Adrenal gland (tissue), 12 donors: ENCODE data around the gene RIT2. TPM values are rescaled to one million over a fixed set of nuclear protein-coding genes. Genes with fewer than 3 reads are reported as not detected.

Source experiments
- DNase-seq, 7 donors: peaks; one replicate each; pipeline ENCODE4 v3.0.0-alpha.2; 2019 to 2020
- H3K27ac ChIP-seq, 5 donors: fragments of 200-600 bp; sonication (generic) in 4 of 5; 1 replicate in 3 of 5; 2 replicates in 2 of 5; pipeline versions ENCODE4 v1.5.1 to v1.8.0; 2016 to 2020; ENCODE audit warnings: mild to moderate bottlenecking in 1 of 5
- H3K27me3 ChIP-seq: fragments of 200-600 bp; 2 replicates; pipeline ENCODE4 v1.8.0; 2021
- H3K36me3 ChIP-seq, 2 donors: fragments of 200-600 bp; replicated peaks in 1 of 2; 1 replicate in 1 of 2; 2 replicates in 1 of 2; pipeline versions ENCODE4 v1.5.1 to v1.8.0; 2018 to 2022
- H3K4me1 ChIP-seq, 2 donors: fragments of 200-600 bp; replicated peaks in 1 of 2; 1 replicate in 1 of 2; 2 replicates in 1 of 2; pipeline versions ENCODE4 v1.5.1 to v1.8.0; 2018 to 2021
- H3K4me3 ChIP-seq, 4 donors: fragments of 200-600 bp; sonication (generic) in 3 of 4; one replicate each; pipeline ENCODE4 v1.5.1; 2016 to 2018
- H3K9me3 ChIP-seq, 3 donors: fragments of 200-600 bp; sonication (generic) in 1 of 3; replicated peaks in 1 of 3; 1 replicate in 2 of 3; 2 replicates in 1 of 3; pipeline versions ENCODE4 v1.5.1 to v1.8.0; 2016 to 2021
- POLR2A ChIP-seq, 2 donors: fragments of 450-650 bp; IDR thresholded peaks; one replicate each; pipeline ENCODE4 v1.6.1; 2017; ENCODE audit warnings: antibody characterized with exemption in 2 of 2, mild to moderate bottlenecking in 2 of 2, moderate library complexity in 1 of 2
- WGBS, 4 donors: extraction: QIAGEN DNeasy Blood & Tissue Kit in 2 of 4; methylation state at CpG; one replicate each; pipeline versions ENCODE4 v1.1.5 to v1.1.7; 2013 to 2017; 5-methylcytosine and 5-hydroxymethylcytosine counted together
- intact Hi-C, 2 donors: fragments of 100-400 bp; cut with DNase I; formaldehyde crosslinking; loops; one replicate each; pipeline versions ENCODE4 v1.14.1 to v1.15.0; 2022 to 2023
- polyA plus RNA-seq, 3 donors: library from polyadenylated mRNA; stranded (reverse); fragments of 200-250 nt in 2 of 3; fragments of 350-450 nt in 1 of 3; fragmentation: Illumina TruSeq in 1 of 3; extraction: RNeasy Lipid Tissue Mini Kit (QIAGEN cat#74804) in 1 of 3; gene quantifications; one replicate each; pipeline ENCODE4 v1.2.3, GENCODE V29; 2013 to 2014
- total RNA-seq, 9 donors: library from RNA; depleted of rRNA in 4 of 9; stranded (reverse); fragments of >200 nt in 4 of 9; fragments of 120-200 nt in 1 of 9; fragmentation: NEBNext Ultra II Directional in 1 of 9; extraction: Animal tissue kit (Norgen Biotek cat#: 25700) in 1 of 9; gene quantifications; one replicate each; pipeline versions ENCODE4 v1.1.0 to v1.2.4, GENCODE V29; 2013 to 2023
- TF ChIP-seq, protein P1 (sequence below), 6 experiments: fragments of 450-650 bp in 4 of 6; fragments of 200-600 bp in 2 of 6; sonication (generic) in 1 of 6; IDR thresholded peaks; 1 replicate in 5 of 6; 2 replicates in 1 of 6; pipeline versions ENCODE4 v1.5.1 to v1.8.0; 2016 to 2021; ENCODE audit warnings: antibody characterized with exemption in 6 of 6, mild to moderate bottlenecking in 2 of 6, moderate library complexity in 1 of 6
- donor health status: healthy with polysubstance abuse.
- donor health status: Bipolar disorder and iron deficiency.
- donor health status: DM: yes; HTN: yes; CAD: no.
- donor health status: DM: no; HTN: no; CAD: no.
- donor health status: DM: no; HTN: no; CAD: no.
- donor health status: DM: yes; HTN: yes; CAD: no.

Gene RIT2
- total and polyA plus RNA-seq, 12 donors = 0.20 to 0.99 (median 0.28) TPM; not detected in 7

DNA sequence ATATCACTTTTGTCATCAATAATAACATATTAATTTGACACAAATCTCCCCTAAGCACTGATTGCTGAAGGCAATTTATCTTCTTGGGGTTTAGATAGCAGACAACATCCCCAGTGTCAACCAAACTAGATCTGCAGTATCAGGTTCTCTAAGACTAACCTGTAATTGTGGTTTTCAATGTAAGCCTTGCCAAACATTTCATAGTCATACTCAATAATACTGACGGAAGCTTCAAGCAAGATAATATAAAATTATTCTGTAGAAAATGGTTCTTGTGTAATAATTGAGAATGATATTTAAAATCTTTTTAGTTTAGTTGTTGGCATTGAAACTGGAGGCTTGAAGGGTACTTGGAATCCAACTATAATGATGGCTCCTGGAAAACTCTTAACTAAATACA, 186.3 kb downstream of the RIT2 start:
- DNase-seq = no peak
- Histone ChIP-seq H3K27ac (no peak overlapping the region), H3K27me3 (no peaks in the 10 kb centered on the region), H3K4me3 (no peak overlapping the region), H3K36me3 (no peaks in the 10 kb centered on the region), H3K4me1 (no peaks in the 10 kb centered on the region), H3K9me3 (no peaks in the 10 kb centered on the region)
- TF ChIP-seq POLR2A (IDR thresholded peaks at IDR 0.05) = no peak
- TF ChIP-seq, protein P1, sequence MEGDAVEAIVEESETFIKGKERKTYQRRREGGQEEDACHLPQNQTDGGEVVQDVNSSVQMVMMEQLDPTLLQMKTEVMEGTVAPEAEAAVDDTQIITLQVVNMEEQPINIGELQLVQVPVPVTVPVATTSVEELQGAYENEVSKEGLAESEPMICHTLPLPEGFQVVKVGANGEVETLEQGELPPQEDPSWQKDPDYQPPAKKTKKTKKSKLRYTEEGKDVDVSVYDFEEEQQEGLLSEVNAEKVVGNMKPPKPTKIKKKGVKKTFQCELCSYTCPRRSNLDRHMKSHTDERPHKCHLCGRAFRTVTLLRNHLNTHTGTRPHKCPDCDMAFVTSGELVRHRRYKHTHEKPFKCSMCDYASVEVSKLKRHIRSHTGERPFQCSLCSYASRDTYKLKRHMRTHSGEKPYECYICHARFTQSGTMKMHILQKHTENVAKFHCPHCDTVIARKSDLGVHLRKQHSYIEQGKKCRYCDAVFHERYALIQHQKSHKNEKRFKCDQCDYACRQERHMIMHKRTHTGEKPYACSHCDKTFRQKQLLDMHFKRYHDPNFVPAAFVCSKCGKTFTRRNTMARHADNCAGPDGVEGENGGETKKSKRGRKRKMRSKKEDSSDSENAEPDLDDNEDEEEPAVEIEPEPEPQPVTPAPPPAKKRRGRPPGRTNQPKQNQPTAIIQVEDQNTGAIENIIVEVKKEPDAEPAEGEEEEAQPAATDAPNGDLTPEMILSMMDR (IDR thresholded peaks at IDR 0.05) = no peak
- intact Hi-C loops = no loop called here
- WGBS, 4 donors = 79 to 82% (median 80%) methylated on average over 1 of the region's 1 CpG

DNA sequence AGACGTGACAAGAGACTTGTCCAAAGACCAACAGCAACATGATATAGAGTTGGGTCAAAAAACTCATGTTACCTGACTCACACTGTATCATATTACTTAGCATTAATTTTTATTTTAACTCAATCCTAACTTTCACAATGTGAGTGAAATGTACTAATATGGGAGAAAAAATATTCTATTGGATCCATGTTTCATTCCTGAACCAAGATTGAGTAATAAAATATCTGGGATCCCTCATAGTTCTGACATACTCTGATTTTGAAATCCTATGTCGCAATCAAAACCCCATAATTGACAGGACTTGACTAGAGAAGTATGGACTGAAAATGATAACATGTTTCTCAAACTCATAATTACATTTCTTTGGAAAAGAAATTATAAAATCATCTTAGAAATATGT, 190.4 kb downstream of the RIT2 start:
- intact Hi-C loops = no loop called here
- Histone ChIP-seq H3K9me3 (no peaks in the 10 kb centered on the region), H3K36me3 (no peaks in the 10 kb centered on the region), H3K4me3 (no peak overlapping the region), H3K4me1 (no peaks in the 10 kb centered on the region), H3K27ac (no peak overlapping the region), H3K27me3 (no peaks in the 10 kb centered on the region)
- DNase-seq = no peak
- TF ChIP-seq POLR2A (IDR thresholded peaks at IDR 0.05) = no peak
- TF ChIP-seq, protein P1 (IDR thresholded peaks at IDR 0.05) = no peak
- WGBS, 4 donors = 69 to 84% (median 75%) methylated on average over 2 of the region's 2 CpGs

DNA sequence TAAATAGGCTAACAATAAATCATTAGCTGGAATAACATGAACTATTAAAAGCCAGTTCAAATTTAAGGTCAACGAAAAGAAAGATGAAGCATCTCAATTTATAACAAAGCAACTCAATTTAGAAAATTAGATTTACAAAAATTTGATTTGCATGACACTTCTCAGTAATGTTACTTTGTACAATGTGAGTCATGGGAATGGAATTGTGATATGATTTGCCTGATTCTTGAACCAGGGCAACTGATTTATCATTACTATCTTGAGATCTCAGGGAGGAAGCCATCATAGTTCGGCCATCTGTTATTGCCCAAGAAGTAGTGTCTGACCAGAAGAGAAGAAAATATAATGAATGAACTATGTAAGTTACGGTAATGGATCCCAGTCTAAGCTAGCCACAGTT, 193.1 kb downstream of the RIT2 start:
- Histone ChIP-seq H3K27me3 (no peaks in the 10 kb centered on the region), H3K36me3 (no peaks in the 10 kb centered on the region), H3K27ac (no peak overlapping the region), H3K9me3 (no peaks in the 10 kb centered on the region), H3K4me3 (no peak overlapping the region), H3K4me1 (no peaks in the 10 kb centered on the region)
- TF ChIP-seq, protein P1 (IDR thresholded peaks at IDR 0.05) = no peak
- no peak for TF ChIP-seq POLR2A (IDR thresholded peaks at IDR 0.05)
- DNase-seq = no peak
- 63 to 80% (median 71%) methylated on average over 3 of the region's 3 CpGs for WGBS, 4 donors
- intact Hi-C loops = no loop called here

DNA sequence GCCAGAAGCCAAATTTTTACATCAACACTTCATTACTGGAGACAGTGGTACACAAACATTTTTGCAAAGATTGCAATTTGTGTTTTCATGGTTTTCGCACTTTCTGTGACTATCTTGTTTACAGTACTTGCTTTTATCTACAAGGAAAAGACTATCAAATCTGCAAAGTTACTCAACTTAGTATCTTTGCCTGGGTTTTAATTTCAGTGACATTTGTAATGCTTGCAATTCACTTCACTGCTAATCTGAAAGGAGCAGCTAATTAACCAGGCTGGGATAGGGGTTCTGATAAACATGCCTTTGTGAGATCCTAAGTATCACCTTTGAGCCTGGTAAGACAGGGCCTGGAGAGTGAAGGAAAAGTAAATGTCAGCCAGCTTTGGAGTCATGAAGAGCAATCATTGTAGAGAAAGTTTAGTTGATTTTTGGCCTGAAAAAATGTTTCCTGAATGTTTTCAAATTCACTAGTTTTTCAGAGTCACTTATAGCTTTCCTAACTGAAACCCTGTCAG, 194.2 kb downstream of the RIT2 start:
- no peaks in the 10 kb centered on the region for H3K27me3 ChIP-seq
- no peaks in the 10 kb centered on the region for H3K36me3 ChIP-seq
- intact Hi-C loops = no loop called here
- no peak overlapping the region for H3K27ac ChIP-seq
- H3K4me1 ChIP-seq = no peaks in the 10 kb centered on the region
- 61 to 88% (median 78%) methylated on average over 1 of the region's 1 CpG for WGBS, 4 donors
- TF ChIP-seq, protein P1 (IDR thresholded peaks at IDR 0.05) = no peak
- no peak for TF ChIP-seq POLR2A (IDR thresholded peaks at IDR 0.05)
- no peak overlapping the region for H3K4me3 ChIP-seq
- no peak for DNase-seq
- no peaks in the 10 kb centered on the region for H3K9me3 ChIP-seq
